Activated CD4-positive, alpha-beta memory T cell treated with anti-CD3 and anti-CD28 coated beads, Interleukin-2, amount 10 ng/mL, durations not matched to agents 7 days and 5 days (primary cell): ENCODE results near the gene FUT7. TPM values are rescaled to one million over a fixed set of nuclear protein-coding genes. Genes with fewer than 3 reads are reported as not detected.

Experiments
- CTCF ChIA-PET: fragments of 350-600 bp; sonication (Branson Sonifier 250); formaldehyde crosslinking; loops from one replicate; lab custom pipeline; 2021; ENCODE audit warnings: antibody characterized with exemption, inconsistent platforms; lab: Charles Lee
- POLR2A ChIA-PET: fragments of 350-600 bp; sonication (Branson Sonifier 250); formaldehyde crosslinking; loops from one replicate; lab custom pipeline; 2021; ENCODE audit warnings: antibody characterized with exemption; lab: Charles Lee
- DNase-seq: peaks from one replicate; pipeline ENCODE4 v3.0.0-alpha.2; 2020
- H3K27ac Mint-ChIP-seq: one replicate; pipeline ENCODE4 v1.8.0; 2021; ENCODE audit warnings: mild to moderate bottlenecking, mixed read lengths
- H3K27me3 Mint-ChIP-seq: one replicate; pipeline ENCODE4 v1.8.0; 2021; ENCODE audit warnings: mixed read lengths
- H3K36me3 Mint-ChIP-seq: one replicate; pipeline ENCODE4 v1.8.0; 2021; ENCODE audit warnings: low read depth, mixed read lengths
- H3K4me1 Mint-ChIP-seq: one replicate; pipeline ENCODE4 v1.8.0; 2021; ENCODE audit warnings: mixed read lengths
- H3K4me3 Mint-ChIP-seq: one replicate; pipeline ENCODE4 v1.8.0; 2021; ENCODE audit warnings: mild to moderate bottlenecking, mixed read lengths
- H3K9me3 Mint-ChIP-seq: one replicate; pipeline ENCODE4 v1.8.0; 2021; ENCODE audit warnings: mixed read lengths
- total RNA-seq, 2 experiments: library from RNA; stranded (reverse); gene quantifications; one replicate each; pipeline ENCODE4 v1.2.3, GENCODE V29; 2021

Gene FUT7
- total RNA-seq, 2 experiments from 2014 or later: 9.9 to 10.4 TPM

DNA sequence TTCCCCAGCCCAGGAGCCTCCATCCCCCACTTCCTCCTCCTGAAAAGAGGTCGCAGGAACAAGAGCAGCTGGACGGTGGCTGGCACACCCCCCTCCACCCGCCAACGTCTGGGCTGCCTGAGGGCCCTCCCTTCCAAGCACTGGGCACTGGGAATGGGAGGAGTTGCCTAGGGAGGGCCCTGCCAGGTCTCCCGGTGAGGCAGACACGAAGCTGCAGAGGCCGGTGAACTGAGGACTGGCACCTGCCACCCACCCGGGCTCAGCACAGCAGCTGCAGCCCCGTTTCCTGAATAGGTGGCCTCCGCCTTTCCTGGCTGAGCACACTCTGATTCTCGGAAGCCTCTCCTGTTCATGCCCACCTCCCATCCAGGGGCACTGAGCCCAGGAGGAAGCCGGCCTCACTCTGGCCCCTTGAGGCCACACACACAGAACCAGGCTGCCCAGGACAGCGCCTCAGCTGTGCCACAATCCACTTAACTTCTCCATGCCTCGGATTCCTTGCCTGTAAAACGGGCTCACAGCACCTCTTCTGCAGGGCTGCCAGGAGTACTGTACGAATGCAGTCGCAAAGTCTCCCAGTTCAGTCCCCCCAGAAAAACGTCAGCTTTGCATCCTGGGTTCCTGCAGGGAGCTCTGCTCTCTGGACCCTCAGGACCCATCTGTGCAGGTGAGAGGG lies 12.8 kb upstream of the FUT7 start:
- H3K4me1 Mint-ChIP-seq: peaks cover 26% of the 10 kb centered on the region
- H3K27me3 Mint-ChIP-seq: peaks cover 25% of the 10 kb centered on the region
- no peaks in the 10 kb centered on the region for H3K9me3 Mint-ChIP-seq
- H3K27ac Mint-ChIP-seq: peak overlapping the region; percentile 65
- ChIA-PET CTCF (interaction anchor here (0.8 to 2.5 kb wide), 4 partner anchors 10 to 41 kb away, joined by 3 to 18 read pairs (median 10); partner anchors contain the start of gene ABCA2), POLR2A (interaction anchor here (0.9 to 2.2 kb wide), 5 partner anchors 10 to 85 kb away, joined by 3 to 12 read pairs (median 6); no protein-coding TSS in a partner anchor)
- peak overlapping the region; percentile 76 for H3K4me3 Mint-ChIP-seq
- no peak for DNase-seq
- H3K36me3 Mint-ChIP-seq: no peaks in the 10 kb centered on the region

DNA sequence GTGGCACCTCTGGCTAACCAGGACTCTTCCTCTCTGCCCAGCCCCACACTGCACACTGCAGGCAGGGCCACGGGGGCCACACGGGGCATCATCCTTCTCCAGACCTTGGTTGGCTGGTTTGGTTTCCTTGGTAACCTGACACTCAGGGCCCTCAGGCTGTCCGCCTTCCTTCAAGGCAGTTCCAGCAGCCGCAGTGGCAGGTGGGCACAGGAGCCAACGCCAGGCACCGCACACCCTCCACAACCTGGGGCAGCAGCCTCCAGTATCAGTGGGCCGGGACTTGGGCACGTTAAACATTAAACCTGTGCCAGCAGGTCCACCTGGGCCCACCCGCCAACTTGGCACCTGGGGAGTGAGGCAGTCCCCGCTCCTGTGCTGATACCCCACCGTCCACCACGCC lies 12.1 kb upstream of the FUT7 start:
- no peak for DNase-seq
- H3K27ac Mint-ChIP-seq: no peak overlapping the region
- ChIA-PET CTCF (interaction anchor here (2.3 to 2.5 kb wide), 2 partner anchors 9 to 15 kb away, joined by 17 to 18 read pairs; partner anchors contain the start of gene ABCA2), POLR2A (interaction anchor here (0.9 to 2.2 kb wide), 5 partner anchors 10 to 86 kb away, joined by 3 to 12 read pairs (median 6); no protein-coding TSS in a partner anchor)
- no peaks in the 10 kb centered on the region for H3K36me3 Mint-ChIP-seq
- H3K9me3 Mint-ChIP-seq: no peaks in the 10 kb centered on the region
- H3K4me1 Mint-ChIP-seq: peaks cover 23% of the 10 kb centered on the region
- H3K4me3 Mint-ChIP-seq: peak overlapping the region; percentile 76
- H3K27me3 Mint-ChIP-seq: peaks cover 22% of the 10 kb centered on the region

DNA sequence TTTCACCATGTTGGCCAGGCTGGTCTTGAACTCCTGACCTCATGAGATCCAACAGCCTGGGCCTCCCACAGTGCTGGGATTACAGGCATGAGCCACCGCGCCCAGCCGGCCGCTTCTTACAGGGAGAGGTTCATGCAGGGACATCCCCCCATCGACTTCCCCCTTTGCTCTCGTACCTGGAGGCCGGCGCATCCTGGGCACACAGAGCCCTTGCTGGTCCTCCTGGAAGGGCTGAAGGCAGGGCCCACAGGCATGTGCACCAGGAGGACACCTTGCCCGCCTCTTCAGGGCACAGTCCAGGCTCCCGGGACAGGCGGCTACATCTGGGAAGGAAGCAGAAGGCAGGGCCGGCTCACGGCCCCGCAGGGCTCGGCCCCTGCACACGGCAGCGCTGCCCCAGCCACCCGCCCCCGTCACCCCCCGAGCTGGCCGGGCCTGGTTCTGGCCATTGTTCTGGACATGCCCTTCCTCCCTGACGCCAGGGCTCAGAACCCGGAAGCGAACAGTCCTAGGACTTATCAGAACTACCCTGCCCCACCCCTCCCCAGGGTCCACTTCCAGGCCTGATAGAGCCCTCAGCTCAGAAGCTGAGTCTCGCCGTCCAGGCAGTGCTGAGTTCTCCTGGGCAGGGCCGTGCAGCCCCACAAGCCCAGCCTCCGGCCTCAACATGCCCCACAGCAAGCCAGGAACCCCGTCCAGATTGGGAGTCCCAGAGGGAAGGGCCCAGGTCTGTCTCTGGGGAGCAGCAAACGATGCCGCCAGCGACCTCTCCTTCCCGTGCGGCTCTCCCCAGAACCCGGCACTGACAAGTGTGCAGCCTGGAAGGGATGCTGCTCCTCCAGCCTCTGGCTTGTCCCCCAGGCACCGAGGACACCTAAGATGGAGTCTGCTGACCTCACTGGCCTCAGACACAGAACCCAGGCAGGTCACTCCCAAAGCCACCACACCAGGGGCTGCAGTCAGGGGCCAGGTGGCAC lies 11.2 kb upstream of the FUT7 start:
- Mint-ChIP-seq H3K4me1 (peaks cover 23% of the 10 kb centered on the region), H3K9me3 (no peaks in the 10 kb centered on the region), H3K4me3 (no peak overlapping the region), H3K36me3 (no peaks in the 10 kb centered on the region), H3K27ac (no peak overlapping the region), H3K27me3 (peaks cover 22% of the 10 kb centered on the region)
- ChIA-PET POLR2A (interaction anchor here (2.2 kb wide), 1 partner anchor 9 kb away, joined by 12 read pairs; no protein-coding TSS in a partner anchor), CTCF (interaction anchor here (2.3 to 2.5 kb wide), 2 partner anchors 8 to 14 kb away, joined by 17 to 18 read pairs; partner anchors contain the start of gene ABCA2)
- no peak for DNase-seq

DNA sequence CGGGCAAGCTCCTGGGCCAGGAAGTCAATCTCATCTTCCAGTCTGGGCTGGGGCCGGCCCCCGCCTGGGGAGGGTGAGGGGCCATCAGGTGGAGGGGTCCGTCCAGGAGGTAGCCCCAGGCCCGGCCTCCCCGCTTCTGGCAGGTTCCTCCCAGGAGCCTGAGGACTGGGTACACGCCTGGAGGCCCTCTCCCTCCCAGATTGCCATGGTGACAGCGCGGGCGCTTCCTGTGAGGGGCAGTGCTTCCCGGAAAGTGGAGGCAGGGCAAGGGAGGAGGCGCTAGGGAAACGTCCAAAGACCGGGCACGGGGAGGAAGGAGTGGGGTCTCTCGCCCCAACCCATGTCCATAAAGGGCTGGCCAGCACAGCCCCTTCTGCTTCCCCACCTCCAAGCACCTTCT lies 9.2 kb upstream of the FUT7 start:
- DNase-seq: no peak
- H3K36me3 Mint-ChIP-seq: peaks cover 3% of the 10 kb centered on the region
- H3K4me3 Mint-ChIP-seq: no peak overlapping the region
- ChIA-PET POLR2A (no interaction called here), CTCF (no interaction called here)
- H3K27ac Mint-ChIP-seq: no peak overlapping the region
- no peaks in the 10 kb centered on the region for H3K9me3 Mint-ChIP-seq
- H3K4me1 Mint-ChIP-seq: peaks cover 19% of the 10 kb centered on the region
- peaks cover 6% of the 10 kb centered on the region for H3K27me3 Mint-ChIP-seq

DNA sequence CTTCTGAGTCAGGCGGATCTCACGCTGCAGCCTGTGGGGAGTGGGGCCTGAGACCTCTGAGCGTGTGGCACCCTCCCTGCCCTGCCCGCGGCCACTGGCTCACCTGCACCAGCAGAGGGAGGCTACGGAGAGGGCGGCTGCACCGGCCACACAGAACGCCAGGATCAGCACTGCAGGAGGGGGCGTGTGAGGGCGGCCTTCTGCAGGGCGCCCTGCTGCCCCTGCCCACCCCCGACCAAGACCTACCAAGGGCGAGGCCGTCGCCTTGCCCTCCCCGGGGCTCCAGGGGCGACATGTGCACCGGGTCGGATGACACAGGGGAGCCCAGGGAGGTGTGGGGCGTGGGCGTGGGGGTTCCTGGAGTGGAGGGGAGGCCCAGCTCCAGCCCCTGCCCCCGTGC lies 8.7 kb upstream of the FUT7 start:
- no peak for DNase-seq
- Mint-ChIP-seq H3K4me3 (no peak overlapping the region), H3K27me3 (peaks cover 6% of the 10 kb centered on the region), H3K9me3 (no peaks in the 10 kb centered on the region), H3K36me3 (peaks cover 3% of the 10 kb centered on the region), H3K4me1 (peaks cover 19% of the 10 kb centered on the region), H3K27ac (no peak overlapping the region)
- ChIA-PET POLR2A (no interaction called here), CTCF (no interaction called here)

DNA sequence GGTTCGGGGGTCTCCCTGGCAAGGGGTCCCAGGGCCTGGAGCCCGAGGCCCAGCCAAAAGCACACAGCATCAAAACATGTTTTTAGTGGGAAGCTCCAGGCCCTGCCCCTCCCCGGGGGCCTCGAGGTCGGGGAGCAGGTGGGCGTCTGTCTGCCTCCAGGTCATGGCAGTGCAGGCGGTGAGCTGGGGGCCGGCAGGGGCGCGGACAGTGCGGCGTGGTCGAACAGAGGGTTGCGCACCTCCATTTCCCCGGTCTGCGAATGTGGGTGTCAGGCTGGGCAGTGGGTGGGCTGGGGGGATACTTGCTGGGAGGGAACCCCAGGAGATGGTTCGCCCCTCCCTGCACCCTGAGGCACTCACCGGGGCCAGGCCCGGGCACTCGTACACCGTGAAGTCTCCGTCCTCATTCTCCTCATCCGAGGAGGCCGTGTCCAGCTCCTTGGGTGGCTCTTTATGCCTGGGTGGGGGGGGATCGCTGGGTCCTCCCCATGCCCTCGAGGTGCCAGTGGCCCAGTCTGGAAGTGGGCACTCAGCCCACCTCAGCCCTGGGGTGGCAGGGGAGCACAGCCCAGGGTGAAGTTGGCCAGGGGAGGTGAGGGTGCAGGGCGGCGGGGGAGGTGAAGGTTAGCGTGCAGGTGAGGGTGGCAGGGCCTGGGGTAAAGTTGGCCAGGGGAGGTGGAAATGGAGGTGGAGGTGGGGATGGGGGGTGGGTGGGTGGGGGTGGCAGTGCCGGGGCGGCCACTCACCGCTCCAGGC lies 7.9 kb upstream of the FUT7 start:
- H3K9me3 Mint-ChIP-seq: no peaks in the 10 kb centered on the region
- no peak overlapping the region for H3K27ac Mint-ChIP-seq
- peaks cover 23% of the 10 kb centered on the region for H3K4me1 Mint-ChIP-seq
- H3K36me3 Mint-ChIP-seq: peaks cover 3% of the 10 kb centered on the region
- peaks cover 2% of the 10 kb centered on the region for H3K27me3 Mint-ChIP-seq
- no peak overlapping the region for H3K4me3 Mint-ChIP-seq
- DNase-seq: no peak
- ChIA-PET CTCF (interaction anchor here (3.1 kb wide), 1 partner anchor 11 kb away, joined by 12 read pairs; no protein-coding TSS in a partner anchor), POLR2A (no interaction called here)

DNA sequence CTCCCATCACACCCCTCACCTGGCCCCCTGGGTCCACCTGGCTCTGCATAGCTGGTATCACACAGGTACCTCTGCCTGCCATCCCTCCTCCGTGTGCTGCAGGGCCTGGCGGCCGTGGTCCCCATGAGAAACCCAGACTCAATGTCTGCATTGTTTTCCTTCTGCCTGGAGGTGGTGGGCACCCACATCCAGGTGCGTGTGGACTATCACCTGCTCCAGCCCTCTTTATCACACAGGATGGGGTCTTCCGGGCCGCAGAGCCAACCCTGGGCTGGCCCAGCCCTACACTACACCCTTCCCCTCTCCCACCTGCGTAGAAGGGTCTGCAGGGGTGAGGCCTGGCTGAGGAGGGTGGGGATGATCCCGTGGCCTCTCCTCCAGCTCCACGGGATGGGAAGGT lies 7.0 kb upstream of the FUT7 start:
- peaks cover 3% of the 10 kb centered on the region for H3K36me3 Mint-ChIP-seq
- no peaks in the 10 kb centered on the region for H3K27me3 Mint-ChIP-seq
- no peaks in the 10 kb centered on the region for H3K9me3 Mint-ChIP-seq
- ChIA-PET CTCF (interaction anchor here (3.1 kb wide), 1 partner anchor 10 kb away, joined by 12 read pairs; no protein-coding TSS in a partner anchor), POLR2A (interaction anchor here (1.2 kb wide), 1 partner anchor 29 kb away, joined by 5 read pairs; no protein-coding TSS in a partner anchor)
- no peak overlapping the region for H3K4me3 Mint-ChIP-seq
- H3K4me1 Mint-ChIP-seq: peaks cover 20% of the 10 kb centered on the region
- H3K27ac Mint-ChIP-seq: no peak overlapping the region
- DNase-seq: no peak

DNA sequence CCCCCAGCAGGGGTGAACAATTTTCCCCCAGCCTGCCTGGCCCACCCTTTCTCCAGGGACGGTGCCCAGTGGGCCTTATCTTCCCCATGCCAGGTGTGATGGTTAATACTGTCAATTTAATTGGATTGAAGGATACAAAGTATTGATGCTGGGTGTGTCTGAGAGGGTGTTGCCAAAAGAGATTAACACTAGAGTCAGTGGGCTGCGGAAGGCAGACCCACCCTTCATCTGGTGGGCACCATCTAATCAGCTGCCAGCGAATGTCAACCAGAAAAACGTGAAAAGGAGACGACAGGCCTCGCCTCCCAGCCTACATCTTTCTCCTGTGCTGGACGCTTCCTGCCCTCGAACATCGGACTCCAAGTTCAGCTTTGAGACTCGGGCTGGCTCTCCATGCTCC lies 5.6 kb upstream of the FUT7 start:
- CTCF ChIA-PET: interaction anchor here (1.2 to 9.9 kb wide), 4 partner anchors 8 to 151 kb away, joined by 3 to 149 read pairs (median 8); partner anchors contain the start of genes C8G, FBXW5 and TRAF2
- Mint-ChIP-seq H3K4me1 (peaks cover 30% of the 10 kb centered on the region), H3K27me3 (no peaks in the 10 kb centered on the region), H3K27ac (no peak overlapping the region), H3K9me3 (no peaks in the 10 kb centered on the region), H3K4me3 (no peak overlapping the region), H3K36me3 (peaks cover 3% of the 10 kb centered on the region)
- POLR2A ChIA-PET: interaction anchor here (0.9 to 1.3 kb wide), 3 partner anchors 9 to 44 kb away, joined by 3 to 5 read pairs (median 5); partner anchors contain the start of gene ABCA2
- no peak for DNase-seq

DNA sequence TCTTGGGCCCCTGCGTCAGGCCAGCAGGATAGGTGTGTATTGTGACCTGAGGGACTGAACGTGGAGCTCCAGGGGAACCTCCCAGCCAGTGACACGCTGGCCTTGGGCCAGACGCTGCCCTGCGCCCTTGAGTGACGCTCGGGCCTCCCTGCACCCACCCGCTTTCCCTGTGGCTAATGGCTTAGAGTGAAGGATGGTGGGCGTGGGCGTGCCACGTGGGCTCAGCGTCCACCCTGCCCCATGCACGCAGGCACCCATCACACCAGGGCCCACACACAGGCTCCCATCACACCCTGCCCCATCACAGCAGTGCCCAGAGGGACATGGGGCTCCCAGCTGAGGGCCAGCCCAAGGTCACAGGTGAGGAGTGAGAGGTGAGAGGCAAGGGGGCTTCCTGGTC lies 5.1 kb upstream of the FUT7 start:
- Mint-ChIP-seq H3K27me3 (no peaks in the 10 kb centered on the region), H3K4me3 (no peak overlapping the region), H3K9me3 (no peaks in the 10 kb centered on the region), H3K36me3 (peaks cover 3% of the 10 kb centered on the region), H3K4me1 (peaks cover 35% of the 10 kb centered on the region), H3K27ac (no peak overlapping the region)
- CTCF ChIA-PET: interaction anchor here (1.2 to 9.9 kb wide), 5 partner anchors 8 to 150 kb away, joined by 3 to 149 read pairs (median 12); partner anchors contain the start of genes C8G, FBXW5, NPDC1 and TRAF2
- DNase-seq: no peak
- POLR2A ChIA-PET: interaction anchor here (0.9 to 1.3 kb wide), 2 partner anchors 8 to 44 kb away, joined by 3 to 5 read pairs; partner anchors contain the start of gene ABCA2

DNA sequence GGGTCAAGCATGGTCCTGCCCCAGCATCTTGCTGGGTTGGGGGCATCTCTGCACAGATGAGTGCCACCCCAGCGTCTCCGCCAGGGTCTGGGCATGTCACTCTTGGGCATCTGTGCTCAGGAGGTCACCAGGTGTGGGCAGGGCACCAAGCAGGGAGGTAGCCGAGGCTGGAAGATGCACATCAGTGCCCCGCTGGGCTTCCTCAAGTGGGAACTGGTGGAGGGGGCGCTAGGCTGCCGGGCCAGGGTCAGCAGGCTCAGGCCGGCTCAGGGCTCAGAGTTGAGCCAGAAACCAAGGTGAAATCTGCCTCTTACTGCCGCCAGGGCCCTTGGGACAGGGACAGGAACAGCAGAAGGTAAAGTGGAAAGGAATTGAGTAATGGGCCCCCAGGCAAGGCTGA lies 4.0 kb upstream of the FUT7 start:
- Mint-ChIP-seq H3K4me1 (peaks cover 39% of the 10 kb centered on the region), H3K36me3 (peaks cover 4% of the 10 kb centered on the region), H3K27ac (no peak overlapping the region), H3K9me3 (no peaks in the 10 kb centered on the region), H3K27me3 (no peaks in the 10 kb centered on the region), H3K4me3 (no peak overlapping the region)
- no peak for DNase-seq
- CTCF ChIA-PET: interaction anchor here (0.7 to 9.9 kb wide), 38 partner anchors 8 to 307 kb away, joined by 3 to 149 read pairs (median 8); partner anchors contain the start of genes AJM1, C8G, CLIC3 and FBXW5
- POLR2A ChIA-PET: interaction anchor here (0.8 to 2.9 kb wide), 13 partner anchors 11 to 309 kb away, joined by 3 to 13 read pairs (median 5); partner anchors contain the start of genes AJM1, NPDC1, PAXX and RABL6

DNA sequence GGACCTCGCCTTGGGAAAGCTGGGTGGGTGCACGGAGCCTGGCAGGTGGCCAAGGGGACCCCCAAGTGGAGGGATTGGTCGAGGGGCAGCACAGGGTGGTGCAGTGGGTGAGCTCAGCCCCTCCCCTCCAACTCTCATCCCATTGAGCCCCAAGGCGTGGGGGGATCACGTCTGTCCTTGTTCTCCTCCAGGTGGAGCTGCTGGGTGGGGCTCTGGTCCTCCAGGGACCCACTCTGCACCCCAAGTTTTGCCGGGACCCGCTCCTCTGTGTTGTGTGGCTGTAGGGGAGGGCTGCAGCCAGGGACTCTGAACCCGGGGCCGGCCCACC lies 3.6 kb upstream of the FUT7 start:
- Mint-ChIP-seq H3K4me3 (peak overlapping the region; percentile 64), H3K36me3 (peaks cover 8% of the 10 kb centered on the region), H3K9me3 (no peaks in the 10 kb centered on the region), H3K27ac (peak overlapping the region; percentile 98), H3K27me3 (no peaks in the 10 kb centered on the region), H3K4me1 (peaks cover 44% of the 10 kb centered on the region)
- ChIA-PET POLR2A (interaction anchor here (0.7 to 2.9 kb wide), 27 partner anchors 9 to 308 kb away, joined by 3 to 13 read pairs (median 5); partner anchors contain the start of genes AJM1, CLIC3, FBXW5 and NPDC1), CTCF (interaction anchor here (0.7 to 9.9 kb wide), 51 partner anchors 9 to 309 kb away, joined by 3 to 149 read pairs (median 6); partner anchors contain the start of genes AJM1, C8G, CLIC3 and FBXW5)
- no peak for DNase-seq
